Measurements from ENCODE around the gene FBXW8.

DNA sequence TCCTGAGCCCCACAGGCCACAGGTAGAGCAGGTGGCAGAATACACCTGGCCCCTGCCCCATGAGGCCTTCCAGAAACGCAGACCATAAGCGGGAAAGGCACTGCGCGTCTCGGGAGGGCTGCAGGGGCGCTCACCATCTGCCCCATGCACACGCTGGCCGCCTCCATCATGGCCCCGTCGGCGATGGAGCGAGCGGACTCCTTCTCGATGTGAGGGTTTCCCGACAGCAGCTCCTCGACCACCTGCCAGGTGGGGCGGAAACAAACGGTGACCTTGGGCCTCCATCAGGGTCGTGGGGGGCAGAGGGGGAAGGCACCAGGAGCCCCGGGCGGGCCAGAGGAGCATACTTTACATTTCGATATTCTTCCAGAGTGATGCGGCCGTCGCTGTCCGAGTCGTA is 135.7 kb downstream of the FBXW8 start:
- TF ChIP-seq, protein P1, sequence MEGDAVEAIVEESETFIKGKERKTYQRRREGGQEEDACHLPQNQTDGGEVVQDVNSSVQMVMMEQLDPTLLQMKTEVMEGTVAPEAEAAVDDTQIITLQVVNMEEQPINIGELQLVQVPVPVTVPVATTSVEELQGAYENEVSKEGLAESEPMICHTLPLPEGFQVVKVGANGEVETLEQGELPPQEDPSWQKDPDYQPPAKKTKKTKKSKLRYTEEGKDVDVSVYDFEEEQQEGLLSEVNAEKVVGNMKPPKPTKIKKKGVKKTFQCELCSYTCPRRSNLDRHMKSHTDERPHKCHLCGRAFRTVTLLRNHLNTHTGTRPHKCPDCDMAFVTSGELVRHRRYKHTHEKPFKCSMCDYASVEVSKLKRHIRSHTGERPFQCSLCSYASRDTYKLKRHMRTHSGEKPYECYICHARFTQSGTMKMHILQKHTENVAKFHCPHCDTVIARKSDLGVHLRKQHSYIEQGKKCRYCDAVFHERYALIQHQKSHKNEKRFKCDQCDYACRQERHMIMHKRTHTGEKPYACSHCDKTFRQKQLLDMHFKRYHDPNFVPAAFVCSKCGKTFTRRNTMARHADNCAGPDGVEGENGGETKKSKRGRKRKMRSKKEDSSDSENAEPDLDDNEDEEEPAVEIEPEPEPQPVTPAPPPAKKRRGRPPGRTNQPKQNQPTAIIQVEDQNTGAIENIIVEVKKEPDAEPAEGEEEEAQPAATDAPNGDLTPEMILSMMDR (conservative IDR thresholded peaks at IDR 0.05 in 1 of 2, IDR thresholded peaks at IDR 0.05 in 1 of 2; ENCODE audit: low read depth in 1 of 2, low read length in 2 of 2): no peak
- no peak for TF ChIP-seq EZH2 (IDR thresholded peaks at IDR 0.05; ENCODE audit: low read length, missing control alignments)
